Measurements from ENCODE around the gene GDF10.

GRCh38 chr10:47348138-47348651, 48.2 kb downstream of the GDF10 start, which contains the start of gene RBP3:
- TF ChIP-seq CTCF (conservative IDR thresholded peaks at IDR 0.05; ENCODE audit: low read depth, low read length) (no peak), EZH2 (IDR thresholded peaks at IDR 0.05; ENCODE audit: low read length, unreplicated experiment) (no peak)
